SH-SY5Y (cell line): ENCODE measurements around the gene SMIM26.

Source experiments
- GATA2 ChIP-seq: IDR thresholded peaks from 2 replicates; pipeline ENCODE4 v1.6.1; 2011; ENCODE audit warnings: mild to moderate bottlenecking, low read depth, low read length
- GATA3 ChIP-seq: IDR thresholded peaks from 2 replicates; pipeline ENCODE4 v1.6.1; 2011; ENCODE audit warnings: low read depth, mild to moderate bottlenecking, low read length, moderate library complexity

GRCh38 chr20:18537651-18538050 lies 29.6 kb upstream of the SMIM26 start:
- TF ChIP-seq GATA2 (no peak), GATA3 (no peak)
